HG02943 (cell line): ENCODE measurements around the gene ZNF438.

Source experiments
- ATAC-seq: cut with Tn5 transposase; IDR thresholded peaks from one replicate; pipeline ENCODE4 v1.9.1; 2021; ENCODE audit warnings: mild to moderate bottlenecking, low read depth, moderate library complexity; ENCODE audit not compliant: unreplicated experiment

The ZNF438 gene

GRCh38 chr10:31017534-31018355 is 13.9 kb downstream of the ZNF438 start:
- no peak for ATAC-seq

- no peak for ATAC-seq
These were observed 17.3 kb downstream of the ZNF438 start for GRCh38 chr10:31014161-31014875.

- no peak for ATAC-seq
These were observed 18.3 kb downstream of the ZNF438 start for GRCh38 chr10:31013331-31013730.

- ATAC-seq, result no peak
These were observed 20.0 kb downstream of the ZNF438 start for GRCh38 chr10:31011665-31012022.

- ATAC-seq, result no peak
These were observed 20.5 kb downstream of the ZNF438 start for GRCh38 chr10:31011017-31011664.

GRCh38 chr10:31010062-31010461 is 21.6 kb downstream of the ZNF438 start:
- no peak for ATAC-seq

- no peak for ATAC-seq
These were observed 25.8 kb downstream of the ZNF438 start for GRCh38 chr10:31005895-31006294.

- no peak for ATAC-seq
These were observed 27.0 kb downstream of the ZNF438 start for GRCh38 chr10:31004611-31005193.

- ATAC-seq, result no peak
These were observed 29.9 kb downstream of the ZNF438 start for GRCh38 chr10:31001740-31002139.

GRCh38 chr10:31000867-31001266 is 30.8 kb downstream of the ZNF438 start:
- no peak for ATAC-seq

- no peak for ATAC-seq
These were observed 31.4 kb downstream of the ZNF438 start for GRCh38 chr10:31000071-31000782.

GRCh38 chr10:30999070-30999712 is 32.5 kb downstream of the ZNF438 start:
- no peak for ATAC-seq

- no peak for ATAC-seq
These were observed 34.0 kb downstream of the ZNF438 start for GRCh38 chr10:30997536-30998235.

- ATAC-seq, result no peak
These were observed 35.1 kb downstream of the ZNF438 start for GRCh38 chr10:30996481-30997005.

GRCh38 chr10:30995081-30995770 is 36.4 kb downstream of the ZNF438 start:
- ATAC-seq, result no peak

GRCh38 chr10:30993155-30993554 is 38.5 kb downstream of the ZNF438 start:
- no peak for ATAC-seq

GRCh38 chr10:30992681-30993080 is 39.0 kb downstream of the ZNF438 start:
- no peak for ATAC-seq

- no peak for ATAC-seq
These were observed 40.0 kb downstream of the ZNF438 start for GRCh38 chr10:30991647-30992011.
